Stimulated activated naive CD8-positive, alpha-beta T cell treated with anti-CD3 and anti-CD28 coated beads, Interleukin-15, amount 100 ng/mL, for 72 hours (primary cell): ENCODE data around the gene MIGA2.

ENCODE experiments used
- ATAC-seq: fragments of 150-1000 bp; cut with Tn5 transposase; 2 replicates; pipeline ENCODE4 v1.10.0; 2021; ENCODE audit warnings: mild to moderate bottlenecking, moderate library complexity
- DNase-seq, 2 donors: peaks; one replicate each; pipeline ENCODE4 v3.0.0; 2021 to 2022
- H3K27ac Mint-ChIP-seq, 2 donors: one replicate each; pipeline ENCODE4 v1.8.0; 2022; ENCODE audit warnings: mild to moderate bottlenecking in 2 of 2, mixed read lengths in 2 of 2, moderate library complexity in 2 of 2
- H3K27me3 Mint-ChIP-seq: one replicate; pipeline ENCODE4 v1.8.0; 2022; ENCODE audit warnings: mixed read lengths
- H3K4me1 Mint-ChIP-seq: one replicate; pipeline ENCODE4 v1.8.0; 2022; ENCODE audit warnings: mild to moderate bottlenecking, mixed read lengths
- H3K4me3 Mint-ChIP-seq, 2 donors: one replicate each; pipeline ENCODE4 v1.8.0; 2022; ENCODE audit warnings: mild to moderate bottlenecking in 2 of 2, mixed read lengths in 2 of 2, moderate library complexity in 1 of 2
- H3K9me3 Mint-ChIP-seq, 2 donors: one replicate each; pipeline ENCODE4 v1.8.0; 2022; ENCODE audit warnings: mixed read lengths in 2 of 2

Gene MIGA2

GRCh38 chr9:129038109-129038852 lies 1.9 kb downstream of the MIGA2 start:
- no peaks in the 10 kb centered on the region for H3K9me3 Mint-ChIP-seq
- peak overlapping the region in 1 of 2 donors; percentile 55 for H3K27ac Mint-ChIP-seq

DNA sequence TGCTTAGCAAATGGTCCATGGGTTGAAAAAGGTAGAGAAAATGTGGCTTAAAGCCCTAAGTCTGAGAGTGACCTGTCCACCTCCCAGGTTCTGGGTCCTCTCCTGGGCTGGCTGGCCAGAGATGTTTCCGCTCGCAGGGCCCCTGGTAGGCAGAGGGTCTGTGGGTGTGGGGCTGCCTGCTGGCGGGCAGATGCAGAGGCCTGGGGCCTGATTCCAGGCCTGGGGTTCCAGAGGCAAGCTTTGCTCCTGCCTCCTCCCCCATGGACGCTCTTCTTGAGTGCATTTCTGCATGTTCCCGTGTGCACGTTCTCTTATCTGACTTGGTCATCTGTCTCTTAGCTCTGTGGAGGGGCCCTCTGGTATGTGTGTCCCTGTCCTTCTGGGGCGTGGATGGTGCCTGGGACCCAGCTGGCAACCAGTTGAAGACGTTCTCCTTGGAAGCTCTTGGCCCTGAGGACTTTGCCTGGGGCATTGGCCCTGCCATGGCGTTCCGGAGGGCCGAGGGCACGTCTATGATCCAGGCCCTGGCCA lies 3.8 kb downstream of the MIGA2 start:
- Mint-ChIP-seq H3K9me3 (no peaks in the 10 kb centered on the region), H3K27me3 (no peaks in the 10 kb centered on the region), H3K4me3 (no peak overlapping the region), H3K4me1 (peaks cover 37% of the 10 kb centered on the region), H3K27ac (no peak overlapping the region)
- DNase-seq (no peak), ATAC-seq (no peak)

More at GRCh38 chr9:129038109-129038852, 1.9 kb downstream of the MIGA2 start:
- ATAC-seq (no peak), DNase-seq (no peak)
- H3K4me1 Mint-ChIP-seq = peaks cover 37% of the 10 kb centered on the region
- peak overlapping the region; percentile 86 to 92 for H3K4me3 Mint-ChIP-seq
- no peaks in the 10 kb centered on the region for H3K27me3 Mint-ChIP-seq

GRCh38 chr9:129042016-129042415 lies 5.6 kb downstream of the MIGA2 start:
- no peaks in the 10 kb centered on the region for H3K27me3 Mint-ChIP-seq
- H3K4me1 Mint-ChIP-seq = peaks cover 26% of the 10 kb centered on the region
- H3K27ac Mint-ChIP-seq = no peak overlapping the region
- no peaks in the 10 kb centered on the region for H3K9me3 Mint-ChIP-seq
- H3K4me3 Mint-ChIP-seq = no peak overlapping the region
- DNase-seq (no peak), ATAC-seq (no peak)

- no peak for ATAC-seq
- DNase-seq = no peak
- peaks cover 4% of the 10 kb centered on the region for H3K4me1 Mint-ChIP-seq
- H3K27ac Mint-ChIP-seq = no peak overlapping the region
- no peak overlapping the region for H3K4me3 Mint-ChIP-seq
- no peaks in the 10 kb centered on the region for H3K27me3 Mint-ChIP-seq
- H3K9me3 Mint-ChIP-seq = no peaks in the 10 kb centered on the region
Measured at GRCh38 chr9:129052592-129052991, 16.2 kb downstream of the MIGA2 start.

GRCh38 chr9:129053020-129053419 lies 16.6 kb downstream of the MIGA2 start:
- H3K27me3 Mint-ChIP-seq = no peaks in the 10 kb centered on the region
- ATAC-seq = no peak
- peaks cover 4% of the 10 kb centered on the region for H3K4me1 Mint-ChIP-seq
- DNase-seq = no peak
- no peak overlapping the region for H3K4me3 Mint-ChIP-seq
- no peak overlapping the region for H3K27ac Mint-ChIP-seq
- H3K9me3 Mint-ChIP-seq = no peaks in the 10 kb centered on the region

GRCh38 chr9:129054163-129054851 lies 17.9 kb downstream of the MIGA2 start:
- Mint-ChIP-seq H3K27ac (no peak overlapping the region), H3K4me3 (no peak overlapping the region), H3K4me1 (no peaks in the 10 kb centered on the region), H3K9me3 (no peaks in the 10 kb centered on the region), H3K27me3 (no peaks in the 10 kb centered on the region)
- DNase-seq (no peak), ATAC-seq (no peak)

DNA sequence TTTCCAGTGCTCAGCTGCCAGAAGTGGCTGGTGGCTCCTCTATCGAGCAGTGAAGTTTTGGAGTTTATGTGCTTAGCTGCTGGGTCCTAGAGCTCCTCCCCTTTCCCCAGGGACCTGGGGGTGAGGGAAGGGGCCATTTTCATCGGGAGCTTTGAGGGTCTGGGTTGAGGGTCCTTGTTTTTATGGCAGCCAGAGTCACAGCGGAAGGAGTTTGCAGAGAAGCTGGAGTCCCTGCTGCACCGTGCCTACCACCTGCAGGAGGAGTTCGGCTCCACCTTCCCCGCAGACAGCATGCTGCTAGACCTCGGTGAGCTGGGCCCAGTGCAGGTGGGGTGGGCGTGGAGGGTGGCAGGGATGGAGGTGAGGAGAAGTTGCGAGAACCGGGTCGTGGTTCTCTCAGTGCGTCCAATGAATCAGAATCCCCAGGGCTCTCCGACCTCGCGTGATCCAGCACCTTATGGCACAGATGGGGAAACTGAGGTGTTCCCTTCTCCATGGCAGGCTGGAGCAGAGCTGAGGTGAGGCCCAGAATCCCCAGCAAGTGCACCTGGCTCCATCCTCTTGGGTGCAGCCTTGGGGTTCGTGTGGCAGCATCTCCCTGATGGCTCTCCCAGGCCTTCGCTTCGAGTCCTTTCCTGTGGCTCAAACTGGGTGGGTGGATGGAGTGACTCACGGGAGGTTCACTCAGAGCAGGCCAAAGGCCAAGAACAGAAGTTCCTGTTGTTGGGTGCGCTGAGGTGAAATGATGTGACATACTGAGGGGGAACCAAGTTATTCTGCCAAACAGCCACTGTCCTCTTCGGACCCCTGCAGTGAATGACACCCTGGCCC lies 22.8 kb downstream of the MIGA2 start:
- no peak for ATAC-seq
- no peaks in the 10 kb centered on the region for H3K9me3 Mint-ChIP-seq
- no peak overlapping the region for H3K4me3 Mint-ChIP-seq
- H3K4me1 Mint-ChIP-seq = no peaks in the 10 kb centered on the region
- H3K27ac Mint-ChIP-seq = no peak overlapping the region
- no peak for DNase-seq
- no peaks in the 10 kb centered on the region for H3K27me3 Mint-ChIP-seq

- Mint-ChIP-seq H3K4me3 (no peak overlapping the region), H3K9me3 (no peaks in the 10 kb centered on the region), H3K27me3 (no peaks in the 10 kb centered on the region), H3K4me1 (no peaks in the 10 kb centered on the region), H3K27ac (peak overlapping the region in 1 of 2 donors; percentile 67)
- DNase-seq (no peak), ATAC-seq (no peak)
Measured at GRCh38 chr9:129059796-129060785, 23.7 kb downstream of the MIGA2 start.

DNA sequence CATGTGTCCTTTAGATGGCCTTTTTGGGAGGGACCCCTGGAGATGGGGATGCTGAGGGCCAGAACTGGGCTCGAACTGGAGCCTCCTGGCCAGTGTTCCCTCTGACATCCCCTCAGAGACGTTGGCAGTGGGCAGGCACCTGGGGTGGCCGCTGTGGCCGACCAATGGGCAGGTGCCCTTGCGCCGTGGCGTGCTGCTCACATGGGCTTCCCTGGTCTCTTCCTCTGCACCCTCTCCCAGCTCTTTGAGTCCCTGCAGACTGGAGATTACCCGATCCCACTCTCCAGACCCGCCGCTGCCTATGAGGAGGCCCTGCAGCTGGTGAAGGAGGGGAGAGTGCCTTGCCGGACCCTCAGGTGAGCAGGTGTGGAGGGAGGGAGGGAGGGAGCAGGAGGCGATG lies 24.6 kb downstream of the MIGA2 start:
- H3K4me1 Mint-ChIP-seq = no peaks in the 10 kb centered on the region
- no peak for ATAC-seq
- DNase-seq = no peak
- H3K27me3 Mint-ChIP-seq = no peaks in the 10 kb centered on the region
- H3K27ac Mint-ChIP-seq = no peak overlapping the region
- H3K9me3 Mint-ChIP-seq = no peaks in the 10 kb centered on the region
- H3K4me3 Mint-ChIP-seq = no peak overlapping the region

- DNase-seq = no peak
- Mint-ChIP-seq H3K27me3 (no peaks in the 10 kb centered on the region), H3K27ac (no peak overlapping the region), H3K9me3 (no peaks in the 10 kb centered on the region), H3K4me3 (no peak overlapping the region), H3K4me1 (peaks cover 3% of the 10 kb centered on the region)
- no peak for ATAC-seq
Measured at GRCh38 chr9:129063061-129063460, 26.6 kb downstream of the MIGA2 start.

GRCh38 chr9:129064499-129064908 lies 28.1 kb downstream of the MIGA2 start:
- ATAC-seq = no peak
- Mint-ChIP-seq H3K27me3 (no peaks in the 10 kb centered on the region), H3K27ac (no peak overlapping the region)

DNA sequence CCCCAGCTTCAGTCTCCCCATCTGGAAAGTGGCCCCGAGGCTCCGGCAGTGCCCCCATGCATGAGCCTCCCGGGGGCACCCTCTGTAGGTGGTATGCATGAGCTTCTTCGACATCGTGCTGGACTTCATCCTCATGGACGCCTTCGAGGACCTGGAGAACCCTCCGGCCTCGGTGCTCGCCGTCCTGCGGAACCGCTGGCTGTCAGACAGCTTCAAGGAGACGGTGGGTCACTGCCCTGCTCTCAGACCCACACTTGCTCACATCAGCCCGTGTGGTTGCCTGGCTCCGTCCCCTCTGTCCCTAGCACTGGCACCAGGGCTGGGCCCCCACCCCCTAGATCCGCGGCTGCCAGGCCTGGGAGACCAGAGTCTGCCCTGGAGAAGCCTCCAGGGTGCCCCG lies 31.7 kb downstream of the MIGA2 start:
- Mint-ChIP-seq H3K4me1 (peaks cover 44% of the 10 kb centered on the region), H3K9me3 (no peaks in the 10 kb centered on the region), H3K27ac (peak overlapping the region; percentile 99), H3K27me3 (no peaks in the 10 kb centered on the region), H3K4me3 (peak overlapping the region; percentile 73 to 90)
- DNase-seq (no peak), ATAC-seq (no peak)

More at GRCh38 chr9:129064499-129064908, 28.1 kb downstream of the MIGA2 start:
- H3K4me3 Mint-ChIP-seq = no peak overlapping the region
- H3K9me3 Mint-ChIP-seq = no peaks in the 10 kb centered on the region
- DNase-seq = no peak
- H3K4me1 Mint-ChIP-seq = peaks cover 17% of the 10 kb centered on the region

DNA sequence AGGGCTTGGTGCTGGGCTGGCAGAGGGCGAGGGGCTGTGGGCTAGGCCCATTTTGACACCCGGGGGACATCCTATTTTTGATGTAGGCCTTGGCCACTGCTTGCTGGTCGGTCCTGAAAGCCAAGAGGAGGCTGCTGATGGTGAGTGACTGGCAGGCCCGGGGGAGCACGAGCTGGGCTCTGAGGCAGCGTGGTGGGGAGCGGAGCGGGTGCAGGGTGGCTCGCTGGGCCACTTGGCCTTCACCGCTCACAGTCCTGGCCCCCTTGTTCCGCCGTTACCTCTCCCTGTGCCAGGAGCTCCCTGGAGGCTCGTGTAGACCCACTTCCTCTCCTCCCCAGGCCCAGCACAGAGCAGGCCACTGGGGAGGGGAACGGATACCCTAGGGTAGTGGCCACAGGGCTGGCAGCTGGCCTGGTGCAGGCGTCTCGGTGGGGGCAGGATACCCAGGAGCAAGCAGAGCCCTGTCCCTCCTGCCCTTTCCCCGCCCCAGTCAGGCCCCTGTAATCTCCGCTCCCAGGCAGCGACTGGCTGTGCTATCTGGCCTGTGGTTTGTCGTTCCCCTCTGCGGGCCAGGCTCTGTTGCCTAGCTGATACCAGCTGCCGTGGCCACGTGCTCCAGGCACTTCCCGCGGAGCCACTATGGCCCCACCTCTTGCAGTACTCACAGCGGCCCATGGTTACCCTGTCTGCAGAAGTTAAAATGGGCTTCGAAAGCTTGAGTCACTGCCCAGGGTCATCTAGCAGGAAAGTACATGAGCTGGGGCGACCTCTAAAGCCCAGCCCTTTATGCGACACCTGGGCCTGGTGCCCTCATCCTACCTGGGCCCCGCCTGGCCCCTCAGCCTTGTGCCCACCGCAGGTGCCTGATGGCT lies 32.8 kb downstream of the MIGA2 start:
- Mint-ChIP-seq H3K4me1 (peaks cover 50% of the 10 kb centered on the region), H3K27ac (peak overlapping the region; percentile 99), H3K4me3 (peak overlapping the region; percentile 73 to 90), H3K9me3 (no peaks in the 10 kb centered on the region), H3K27me3 (no peaks in the 10 kb centered on the region)
- DNase-seq (peak; percentile 63 to 79), ATAC-seq (peak; percentile 94)
